Stomach (tissue), 9 donors: Measurements from ENCODE around the gene OSBP2. TPM values are rescaled to one million over a fixed set of nuclear protein-coding genes. Genes with fewer than 3 reads are reported as not detected.

Experiments
- DNase-seq, 2 donors: peaks; one replicate each; pipeline versions ENCODE4 v3.0.0 to v3.0.0-alpha.2; 2013 to 2019
- H3K27ac ChIP-seq, 5 donors: fragments of 200-600 bp in 4 of 5; sonication (generic) in 4 of 5; one replicate each; pipeline ENCODE4 v1.5.1; 2013 to 2019; ENCODE audit warnings: mild to moderate bottlenecking in 1 of 5, moderate library complexity in 1 of 5
- H3K27me3 ChIP-seq, 3 donors: fragments of 200-600 bp; sonication (generic); one replicate each; pipeline ENCODE4 v1.5.1; 2017 to 2019; ENCODE audit warnings: mixed run types in 1 of 3
- H3K36me3 ChIP-seq, 4 donors: fragments of 200-600 bp; sonication (generic); 1 replicate in 3 of 4; 2 replicates in 1 of 4; pipeline ENCODE4 v1.5.1; 2016 to 2019
- H3K4me1 ChIP-seq, 4 donors: fragments of 200-600 bp; sonication (generic); one replicate each; pipeline ENCODE4 v1.5.1; 2016 to 2019
- H3K4me3 ChIP-seq, 4 donors: fragments of 200-600 bp; sonication (generic) in 3 of 4; one replicate each; pipeline ENCODE4 v1.5.1; 2016 to 2019; ENCODE audit warnings: mild to moderate bottlenecking in 1 of 4
- H3K9me3 ChIP-seq, 4 donors: fragments of 200-600 bp; sonication (generic); one replicate each; pipeline ENCODE4 v1.5.1; 2016 to 2019
- CTCF ChIP-seq, 7 experiments: fragments of 450-650 bp in 4 of 7; fragments of 200-600 bp in 3 of 7; sonication (generic) in 3 of 7; IDR thresholded peaks; one replicate each; pipeline ENCODE4 v1.5.1; 2016 to 2019; ENCODE audit warnings: antibody characterized with exemption in 7 of 7, control low read depth in 2 of 7, mild to moderate bottlenecking in 1 of 7
- EP300 ChIP-seq: sonication (generic); formaldehyde crosslinking; IDR thresholded peaks from one replicate; pipeline ENCODE4 v1.6.1; 2017; ENCODE audit warnings: antibody characterized with exemption
- POLR2A ChIP-seq, 4 donors: fragments of 450-650 bp; IDR thresholded peaks; one replicate each; pipeline ENCODE4 v1.6.1; 2016; ENCODE audit warnings: antibody characterized with exemption in 4 of 4, control low read depth in 2 of 4, mild to moderate bottlenecking in 1 of 4, moderate library complexity in 1 of 4
- POLR2AphosphoS5 ChIP-seq, 3 donors: sonication (generic); formaldehyde crosslinking; IDR thresholded peaks; one replicate each; pipeline ENCODE4 v1.6.1; 2016; ENCODE audit warnings: antibody characterized with exemption in 3 of 3
- WGBS, 5 donors: extraction: QIAGEN DNeasy Blood & Tissue Kit in 3 of 5; methylation state at CpG; one replicate each; pipeline versions ENCODE4 v1.1.5 to v1.1.7; 2013 to 2018; 5-methylcytosine and 5-hydroxymethylcytosine counted together
- intact Hi-C: fragments of 100-400 bp; cut with DNase I; formaldehyde crosslinking; loops from one replicate; pipeline ENCODE4 v1.15.1; 2023; ENCODE audit warnings: low total_unique reads
- polyA plus RNA-seq, 3 donors: library from polyadenylated mRNA; stranded (reverse); fragments of 200-250 nt; gene quantifications; one replicate each; pipeline ENCODE4 v1.2.3, GENCODE V29; 2013
- total RNA-seq, 5 donors: library from RNA; depleted of rRNA; stranded (reverse); fragments of >200 nt; gene quantifications; one replicate each; pipeline versions ENCODE4 v1.1.0 to v1.2.3, GENCODE V29; 2014 to 2016
- donor health status: healthy with polysubstance abuse.
- donor health status: Bipolar disorder and iron deficiency.
- donor health status: healthy.

OSBP2 gene
- total and polyA plus RNA-seq, 8 donors: 0.58 to 9.5 (median 1.8) TPM; not detected in 1

GRCh38 chr22:30883586-30884145 is 189.0 kb downstream of the OSBP2 start:
- DNase-seq: no peak
- peaks cover 0 to 12% (median 10%) of the 10 kb centered on the region in 4 donors for H3K4me1 ChIP-seq
- TF ChIP-seq CTCF (IDR thresholded peaks at IDR 0.05) (no peak), EP300 (no peak), POLR2A (IDR thresholded peaks at IDR 0.05) (no peak), POLR2AphosphoS5 (IDR thresholded peaks at IDR 0.05) (no peak)
- H3K9me3 ChIP-seq: no peaks in the 10 kb centered on the region
- WGBS, 5 donors: 92 to 100% (median 97%) methylated on average over 4 to 7 of the region's 7 CpGs
- no peak overlapping the region for H3K27ac ChIP-seq
- intact Hi-C loops: no loop called here
- H3K27me3 ChIP-seq: no peaks in the 10 kb centered on the region
- no peak overlapping the region for H3K4me3 ChIP-seq
- peaks cover 0 to 15% (median 2%) of the 10 kb centered on the region in 4 donors for H3K36me3 ChIP-seq

- Histone ChIP-seq H3K27me3 (no peaks in the 10 kb centered on the region), H3K4me3 (no peak overlapping the region), H3K9me3 (no peaks in the 10 kb centered on the region), H3K36me3 (peaks cover 4 to 23% (median 9%) of the 10 kb centered on the region in 4 donors), H3K27ac (no peak overlapping the region), H3K4me1 (peaks cover 0 to 12% (median 10%) of the 10 kb centered on the region in 4 donors)
- 86 to 93% (median 90%) methylated on average over 11 to 18 of the region's 18 CpGs for WGBS, 5 donors
- DNase-seq: no peak
- intact Hi-C loops: no loop called here
- TF ChIP-seq POLR2A (IDR thresholded peaks at IDR 0.05) (no peak), POLR2AphosphoS5 (IDR thresholded peaks at IDR 0.05) (no peak), EP300 (no peak), CTCF (IDR thresholded peaks at IDR 0.05) (no peak)
These were observed 189.7 kb downstream of the OSBP2 start for GRCh38 chr22:30884211-30885000.

GRCh38 chr22:30885001-30885366 is 190.3 kb downstream of the OSBP2 start:
- intact Hi-C loops: no loop called here
- no peaks in the 10 kb centered on the region for H3K27me3 ChIP-seq
- H3K4me1 ChIP-seq: peaks cover 0 to 12% (median 10%) of the 10 kb centered on the region in 4 donors
- no peak overlapping the region for H3K27ac ChIP-seq
- no peaks in the 10 kb centered on the region for H3K9me3 ChIP-seq
- TF ChIP-seq POLR2AphosphoS5 (IDR thresholded peaks at IDR 0.05) (no peak), EP300 (no peak), CTCF (IDR thresholded peaks at IDR 0.05) (no peak), POLR2A (IDR thresholded peaks at IDR 0.05) (no peak)
- no peak overlapping the region for H3K4me3 ChIP-seq
- peaks cover 8 to 29% (median 13%) of the 10 kb centered on the region in 4 donors for H3K36me3 ChIP-seq
- WGBS, 5 donors: 84 to 96% (median 90%) methylated on average over 2 to 5 of the region's 5 CpGs
- no peak for DNase-seq

GRCh38 chr22:30885591-30885990 is 190.9 kb downstream of the OSBP2 start:
- H3K4me3 ChIP-seq: no peak overlapping the region
- no peaks in the 10 kb centered on the region for H3K27me3 ChIP-seq
- WGBS, 5 donors: 69 to 93% (median 90%) methylated on average over 2 to 9 of the region's 9 CpGs
- intact Hi-C loops: no loop called here
- no peak for TF ChIP-seq POLR2A (IDR thresholded peaks at IDR 0.05)
- no peak for TF ChIP-seq POLR2AphosphoS5 (IDR thresholded peaks at IDR 0.05)
- no peak for TF ChIP-seq EP300
- no peak for TF ChIP-seq CTCF (IDR thresholded peaks at IDR 0.05)
- DNase-seq: no peak
- no peaks in the 10 kb centered on the region for H3K9me3 ChIP-seq
- peaks cover 0 to 12% (median 10%) of the 10 kb centered on the region in 4 donors for H3K4me1 ChIP-seq
- peaks cover 8 to 34% (median 14%) of the 10 kb centered on the region in 4 donors for H3K36me3 ChIP-seq
- no peak overlapping the region for H3K27ac ChIP-seq
